ENCODE measurements around the gene SEC62.

The SEC62 gene
- 119 to 132 reads per million in 2 donors for total RNA-seq

GRCh38 chr3:169966428-169966950 is at the start of gene SEC62:
TSS of gene SEC62 (plus strand) at chr3:169966807. CDS start at chr3:169966823, 16 bp downstream.
- peak; percentile 88 for DNase-seq

GRCh38 chr3:169923189-169923588 is 43.4 kb upstream of the SEC62 start:
- DNase-seq, result no peak

- no peak for DNase-seq
Observed at GRCh38 chr3:169923831-169924230, 42.8 kb upstream of the SEC62 start.

- DNase-seq, result no peak
Observed at GRCh38 chr3:169929830-169930519, 36.6 kb upstream of the SEC62 start.

GRCh38 chr3:169930843-169931242 is 35.8 kb upstream of the SEC62 start:
- no peak for DNase-seq

GRCh38 chr3:169931747-169932520 is 34.7 kb upstream of the SEC62 start:
- no peak for DNase-seq

- no peak for DNase-seq
Observed at GRCh38 chr3:169939320-169939719, 27.3 kb upstream of the SEC62 start.

GRCh38 chr3:169939751-169940150 is 26.9 kb upstream of the SEC62 start:
- no peak for DNase-seq

- DNase-seq, result no peak
Observed at GRCh38 chr3:169940470-169941181, 26.0 kb upstream of the SEC62 start.

- no peak for DNase-seq
Observed at GRCh38 chr3:169945313-169945712, 21.3 kb upstream of the SEC62 start.

GRCh38 chr3:169946336-169946735 is 20.3 kb upstream of the SEC62 start:
- no peak for DNase-seq

- no peak for DNase-seq
Observed at GRCh38 chr3:169948559-169949448, 17.8 kb upstream of the SEC62 start.

- no peak for DNase-seq
Observed at GRCh38 chr3:169952045-169952444, 14.6 kb upstream of the SEC62 start.

GRCh38 chr3:169953462-169954141 is 13.0 kb upstream of the SEC62 start:
- no peak for DNase-seq

- DNase-seq, result no peak
Observed at GRCh38 chr3:169954142-169954756, 12.4 kb upstream of the SEC62 start.

- DNase-seq, result no peak
Observed at GRCh38 chr3:169955406-169955805, 11.2 kb upstream of the SEC62 start.

- no peak for DNase-seq
Observed at GRCh38 chr3:169964176-169964575, 2.4 kb upstream of the SEC62 start.

GRCh38 chr3:169965562-169966427 is 812 bp upstream of the SEC62 start:
- no peak for DNase-seq

- DNase-seq, result peak; percentile 68
Observed at GRCh38 chr3:169966951-169967915, 626 bp downstream of the SEC62 start.
